Measurements from ENCODE around the gene PFKFB3.

DNA sequence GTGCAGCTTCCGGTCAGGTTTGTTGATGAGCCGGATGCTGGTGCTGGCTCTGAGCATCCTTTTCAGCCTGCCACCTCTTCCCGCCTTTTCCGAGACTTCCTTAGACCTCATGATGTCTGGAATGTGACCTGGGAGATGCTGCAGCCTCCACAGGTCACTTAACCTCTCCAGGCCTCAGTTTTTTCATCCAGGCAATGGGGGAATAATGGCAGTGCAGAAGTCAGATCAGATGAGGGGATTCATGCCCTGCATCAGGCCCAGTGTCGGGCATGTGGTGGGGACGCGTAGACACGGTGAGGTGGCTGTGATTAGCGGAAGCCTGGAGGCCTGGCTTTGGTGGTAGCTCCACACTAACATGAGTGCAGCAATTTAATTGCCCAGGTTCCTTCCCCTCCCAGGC, 24.6 kb downstream of the PFKFB3 start:
- TF ChIP-seq CTCF (IDR thresholded peaks at IDR 0.05; ENCODE audit: insufficient read depth, low read length, poor library complexity, severe bottlenecking) = no peak
- no peak for TF ChIP-seq EZH2phosphoT487 (conservative IDR thresholded peaks at IDR 0.05; ENCODE audit: low read length)

Measured in SU-DHL-6 (cell line).